HepG2 (cell line): ENCODE data around the gene DNAJC24.

Experiments used
- CBX1 ChIP-seq: IDR thresholded peaks from one replicate; pipeline ENCODE4 v1.6.1; 2016; ENCODE audit warnings: antibody characterized with exemption, low read depth
- CTCF ChIP-seq: sonication (generic); formaldehyde crosslinking; IDR thresholded peaks from 2 replicates; pipeline ENCODE4 v1.5.0; 2020; ENCODE audit warnings: mild to moderate bottlenecking, missing genetic modification reagents, moderate library complexity
- FOXP1 ChIP-seq, 2 experiments: fragments of 450-650 bp in 1 of 2; IDR thresholded peaks; 2 replicates each; pipeline ENCODE4 v1.6.1; 2017 to 2018; ENCODE audit warnings: antibody characterized with exemption in 1 of 2
- HDAC2 ChIP-seq: sonication (generic); formaldehyde crosslinking; IDR thresholded peaks from 2 replicates; pipeline ENCODE4 v1.4.0; 2020; ENCODE audit warnings: missing genetic modification reagents
- MAZ ChIP-seq, 2 experiments: sonication (generic) in 1 of 2; formaldehyde crosslinking in 1 of 2; IDR thresholded peaks; 2 replicates each; pipeline versions ENCODE4 v1.5.0 to v1.6.1; 2012 to 2020; ENCODE audit warnings: low read depth in 2 of 2, mild to moderate bottlenecking in 2 of 2, borderline replicate concordance in 1 of 2, improper control_type of control experiment in 1 of 2, low read length in 1 of 2, missing genetic modification reagents in 1 of 2, moderate library complexity in 1 of 2
- NFATC3 ChIP-seq: sonication (generic); formaldehyde crosslinking; IDR thresholded peaks from 2 replicates; pipeline ENCODE4 v1.5.1; 2020; ENCODE audit warnings: mild to moderate bottlenecking, missing genetic modification reagents
- PBX2 ChIP-seq: IDR thresholded peaks from 2 replicates; pipeline ENCODE4 v1.6.1; 2016; ENCODE audit warnings: control low read depth
- TOE1 ChIP-seq: sonication (generic); formaldehyde crosslinking; IDR thresholded peaks from 2 replicates; pipeline ENCODE4 v1.4.0; 2020; ENCODE audit warnings: mild to moderate bottlenecking, missing genetic modification reagents
- ZBTB20 ChIP-seq: sonication (generic); formaldehyde crosslinking; IDR thresholded peaks from 2 replicates; pipeline ENCODE4 v1.8.1; 2023; ENCODE audit warnings: missing genetic modification reagents, low read depth, mild to moderate bottlenecking, borderline replicate concordance
- ZNF20 ChIP-seq: sonication (generic); formaldehyde crosslinking; IDR thresholded peaks from 2 replicates; pipeline ENCODE4 v1.4.0; 2020; ENCODE audit warnings: mild to moderate bottlenecking, moderate library complexity, missing genetic modification reagents
- ZNF3 ChIP-seq: IDR thresholded peaks from 2 replicates; pipeline ENCODE4 v1.7.0; 2017; ENCODE audit warnings: inconsistent platforms
- ZNF639 ChIP-seq: conservative IDR thresholded peaks from 2 replicates; pipeline ENCODE4 v1.6.1; 2018; ENCODE audit warnings: missing genetic modification reagents
- ZNF773 ChIP-seq: sonication (generic); formaldehyde crosslinking; IDR thresholded peaks from 2 replicates; pipeline ENCODE4 v1.4.0; 2020; ENCODE audit warnings: missing genetic modification reagents, borderline replicate concordance

GRCh38 chr11:31449040-31449439, 79.4 kb downstream of the DNAJC24 start:
- TF ChIP-seq ZNF639 (CRISPR knock-in tag) = no peak
- no peak for TF ChIP-seq ZBTB20 (CRISPR knock-in tag)
- TF ChIP-seq CTCF = no peak
- no peak for TF ChIP-seq MAZ (IDR thresholded peaks at IDR 0.05; ENCODE audit: borderline replicate concordance, low read depth, low read length)
- no peak for TF ChIP-seq MAZ (CRISPR knock-in tag; IDR thresholded peaks at IDR 0.05; ENCODE audit: low read depth)
- TF ChIP-seq TOE1 (CRISPR knock-in tag) = no peak
- no peak for TF ChIP-seq ZNF3 (CRISPR knock-in tag)
- TF ChIP-seq ZNF773 (CRISPR knock-in tag) = no peak
- TF ChIP-seq NFATC3 (CRISPR knock-in tag) = no peak
- TF ChIP-seq CBX1 = no peak
- TF ChIP-seq ZNF20 (CRISPR knock-in tag) = no peak
- TF ChIP-seq PBX2 (CRISPR knock-in tag) = no peak
- TF ChIP-seq FOXP1 (IDR thresholded peaks at IDR 0.05) = no peak
- TF ChIP-seq FOXP1 (CRISPR knock-in tag; IDR thresholded peaks at IDR 0.05) = no peak
- TF ChIP-seq HDAC2 (CRISPR knock-in tag) = no peak
